HCT116 (cell line): ENCODE measurements around the gene TOMM40L.

ENCODE experiments used
- ELF1 ChIP-seq: IDR thresholded peaks from 2 replicates; pipeline ENCODE4 v1.6.1; 2012; ENCODE audit warnings: low read depth, borderline replicate concordance
- EZH2 ChIP-seq: fragments of 200-600 bp; sonication (generic); IDR thresholded peaks from 2 replicates; pipeline ENCODE4 v1.6.1; 2017; ENCODE audit warnings: antibody characterized with exemption, mixed run types
- EZH2phosphoT487 ChIP-seq: fragments of 200-600 bp; IDR thresholded peaks from 2 replicates; pipeline ENCODE4 v1.6.1; 2018; ENCODE audit warnings: antibody characterized with exemption, borderline replicate concordance
- POLR2AphosphoS5 ChIP-seq: IDR thresholded peaks from 2 replicates; pipeline ENCODE4 v1.6.1; 2011; ENCODE audit warnings: mild to moderate bottlenecking, low read depth, low read length, moderate library complexity
- YY1 ChIP-seq: IDR thresholded peaks from 2 replicates; pipeline ENCODE4 v1.6.1; 2011; ENCODE audit warnings: low read length, low read depth, moderate library complexity, mild to moderate bottlenecking; ENCODE audit not compliant: insufficient replicate concordance; ENCODE audit errors: extremely low read depth
- ZFX ChIP-seq: fragments of 450-650 bp; IDR thresholded peaks from 2 replicates; pipeline ENCODE4 v1.6.1; 2017
- TF ChIP-seq, protein P1 (sequence below), 3 experiments: fragments of 200-600 bp in 1 of 3; sonication (generic) in 1 of 3; IDR thresholded peaks in 2 of 3; conservative IDR thresholded peaks in 1 of 3; 2 replicates each; pipeline ENCODE4 v1.5.1; 2012 to 2017; ENCODE audit warnings: low read depth in 2 of 3, low read length in 2 of 3, antibody characterized with exemption in 1 of 3, borderline replicate concordance in 1 of 3, control low read depth in 1 of 3, mild to moderate bottlenecking in 1 of 3, mixed read lengths in 1 of 3, mixed run types in 1 of 3, moderate library complexity in 1 of 3; ENCODE audit not compliant: insufficient read depth in 1 of 3
- TF ChIP-seq, protein P2 (sequence below): IDR thresholded peaks from 2 replicates; pipeline ENCODE4 v1.6.1; 2012; ENCODE audit warnings: low read depth

DNA sequence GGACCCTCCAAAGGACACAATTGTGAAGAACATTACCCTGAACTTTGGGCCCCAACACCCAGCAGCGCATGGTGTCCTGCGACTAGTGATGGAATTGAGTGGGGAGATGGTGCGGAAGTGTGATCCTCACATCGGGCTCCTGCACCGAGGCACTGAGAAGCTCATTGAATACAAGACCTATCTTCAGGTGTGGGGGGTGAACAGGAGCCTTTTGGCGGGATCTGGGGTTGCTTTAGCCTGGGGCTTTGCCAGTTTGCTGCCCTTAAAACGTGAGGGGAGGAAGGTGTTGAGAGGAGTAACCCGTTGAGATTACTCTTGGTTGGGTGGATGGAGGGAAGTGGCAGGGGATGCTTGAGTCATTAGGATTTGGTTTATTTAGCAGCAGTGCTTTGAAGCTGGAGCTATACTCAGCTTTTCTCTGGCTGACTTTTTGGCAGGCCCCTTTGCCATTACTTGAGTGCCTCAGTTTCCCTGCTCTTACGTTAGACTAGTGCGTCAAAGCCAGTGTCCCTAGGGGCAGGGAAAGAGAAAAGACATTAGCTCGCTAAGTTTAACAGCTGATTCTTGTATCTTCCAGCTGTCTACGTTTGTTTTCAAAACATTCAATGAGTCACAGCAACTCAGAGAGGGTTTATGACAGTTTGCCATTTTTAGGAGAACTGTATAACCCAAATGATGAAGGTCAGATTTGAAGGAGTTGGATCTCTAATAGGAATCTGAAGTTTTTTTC, 19.3 kb upstream of the TOMM40L start:
- TF ChIP-seq, protein P1, sequence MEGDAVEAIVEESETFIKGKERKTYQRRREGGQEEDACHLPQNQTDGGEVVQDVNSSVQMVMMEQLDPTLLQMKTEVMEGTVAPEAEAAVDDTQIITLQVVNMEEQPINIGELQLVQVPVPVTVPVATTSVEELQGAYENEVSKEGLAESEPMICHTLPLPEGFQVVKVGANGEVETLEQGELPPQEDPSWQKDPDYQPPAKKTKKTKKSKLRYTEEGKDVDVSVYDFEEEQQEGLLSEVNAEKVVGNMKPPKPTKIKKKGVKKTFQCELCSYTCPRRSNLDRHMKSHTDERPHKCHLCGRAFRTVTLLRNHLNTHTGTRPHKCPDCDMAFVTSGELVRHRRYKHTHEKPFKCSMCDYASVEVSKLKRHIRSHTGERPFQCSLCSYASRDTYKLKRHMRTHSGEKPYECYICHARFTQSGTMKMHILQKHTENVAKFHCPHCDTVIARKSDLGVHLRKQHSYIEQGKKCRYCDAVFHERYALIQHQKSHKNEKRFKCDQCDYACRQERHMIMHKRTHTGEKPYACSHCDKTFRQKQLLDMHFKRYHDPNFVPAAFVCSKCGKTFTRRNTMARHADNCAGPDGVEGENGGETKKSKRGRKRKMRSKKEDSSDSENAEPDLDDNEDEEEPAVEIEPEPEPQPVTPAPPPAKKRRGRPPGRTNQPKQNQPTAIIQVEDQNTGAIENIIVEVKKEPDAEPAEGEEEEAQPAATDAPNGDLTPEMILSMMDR (IDR thresholded peaks at IDR 0.05 in 2 of 3, conservative IDR thresholded peaks at IDR 0.05 in 1 of 3; ENCODE audit: borderline replicate concordance in 1 of 3, insufficient read depth in 1 of 3, low read depth in 2 of 3, low read length in 2 of 3): no peak
- TF ChIP-seq ELF1 (no peak), YY1 (no peak), EZH2 (no peak), ZFX (no peak), EZH2phosphoT487 (no peak), POLR2AphosphoS5 (no peak)
- TF ChIP-seq, protein P2, sequence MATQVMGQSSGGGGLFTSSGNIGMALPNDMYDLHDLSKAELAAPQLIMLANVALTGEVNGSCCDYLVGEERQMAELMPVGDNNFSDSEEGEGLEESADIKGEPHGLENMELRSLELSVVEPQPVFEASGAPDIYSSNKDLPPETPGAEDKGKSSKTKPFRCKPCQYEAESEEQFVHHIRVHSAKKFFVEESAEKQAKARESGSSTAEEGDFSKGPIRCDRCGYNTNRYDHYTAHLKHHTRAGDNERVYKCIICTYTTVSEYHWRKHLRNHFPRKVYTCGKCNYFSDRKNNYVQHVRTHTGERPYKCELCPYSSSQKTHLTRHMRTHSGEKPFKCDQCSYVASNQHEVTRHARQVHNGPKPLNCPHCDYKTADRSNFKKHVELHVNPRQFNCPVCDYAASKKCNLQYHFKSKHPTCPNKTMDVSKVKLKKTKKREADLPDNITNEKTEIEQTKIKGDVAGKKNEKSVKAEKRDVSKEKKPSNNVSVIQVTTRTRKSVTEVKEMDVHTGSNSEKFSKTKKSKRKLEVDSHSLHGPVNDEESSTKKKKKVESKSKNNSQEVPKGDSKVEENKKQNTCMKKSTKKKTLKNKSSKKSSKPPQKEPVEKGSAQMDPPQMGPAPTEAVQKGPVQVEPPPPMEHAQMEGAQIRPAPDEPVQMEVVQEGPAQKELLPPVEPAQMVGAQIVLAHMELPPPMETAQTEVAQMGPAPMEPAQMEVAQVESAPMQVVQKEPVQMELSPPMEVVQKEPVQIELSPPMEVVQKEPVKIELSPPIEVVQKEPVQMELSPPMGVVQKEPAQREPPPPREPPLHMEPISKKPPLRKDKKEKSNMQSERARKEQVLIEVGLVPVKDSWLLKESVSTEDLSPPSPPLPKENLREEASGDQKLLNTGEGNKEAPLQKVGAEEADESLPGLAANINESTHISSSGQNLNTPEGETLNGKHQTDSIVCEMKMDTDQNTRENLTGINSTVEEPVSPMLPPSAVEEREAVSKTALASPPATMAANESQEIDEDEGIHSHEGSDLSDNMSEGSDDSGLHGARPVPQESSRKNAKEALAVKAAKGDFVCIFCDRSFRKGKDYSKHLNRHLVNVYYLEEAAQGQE: no peak
